GM12865 (cell line): ENCODE results near the gene SLC22A17.

Source experiments
- DNase-seq: peaks from one replicate; pipeline ENCODE4 v3.0.0; 2010; ENCODE audit warnings: low read depth
- H3K4me3 ChIP-seq: 2 replicates; pipeline ENCODE4 v1.5.1; 2011; ENCODE audit warnings: mild to moderate bottlenecking, low read depth, low read length, control low read depth
- TF ChIP-seq, protein P1 (sequence below): IDR thresholded peaks from 2 replicates; pipeline ENCODE4 v1.5.1; 2011; ENCODE audit warnings: low read length, control low read depth, low read depth, inconsistent platforms; ENCODE audit not compliant: insufficient read depth; ENCODE audit errors: missing control alignments

Gene SLC22A17

DNA sequence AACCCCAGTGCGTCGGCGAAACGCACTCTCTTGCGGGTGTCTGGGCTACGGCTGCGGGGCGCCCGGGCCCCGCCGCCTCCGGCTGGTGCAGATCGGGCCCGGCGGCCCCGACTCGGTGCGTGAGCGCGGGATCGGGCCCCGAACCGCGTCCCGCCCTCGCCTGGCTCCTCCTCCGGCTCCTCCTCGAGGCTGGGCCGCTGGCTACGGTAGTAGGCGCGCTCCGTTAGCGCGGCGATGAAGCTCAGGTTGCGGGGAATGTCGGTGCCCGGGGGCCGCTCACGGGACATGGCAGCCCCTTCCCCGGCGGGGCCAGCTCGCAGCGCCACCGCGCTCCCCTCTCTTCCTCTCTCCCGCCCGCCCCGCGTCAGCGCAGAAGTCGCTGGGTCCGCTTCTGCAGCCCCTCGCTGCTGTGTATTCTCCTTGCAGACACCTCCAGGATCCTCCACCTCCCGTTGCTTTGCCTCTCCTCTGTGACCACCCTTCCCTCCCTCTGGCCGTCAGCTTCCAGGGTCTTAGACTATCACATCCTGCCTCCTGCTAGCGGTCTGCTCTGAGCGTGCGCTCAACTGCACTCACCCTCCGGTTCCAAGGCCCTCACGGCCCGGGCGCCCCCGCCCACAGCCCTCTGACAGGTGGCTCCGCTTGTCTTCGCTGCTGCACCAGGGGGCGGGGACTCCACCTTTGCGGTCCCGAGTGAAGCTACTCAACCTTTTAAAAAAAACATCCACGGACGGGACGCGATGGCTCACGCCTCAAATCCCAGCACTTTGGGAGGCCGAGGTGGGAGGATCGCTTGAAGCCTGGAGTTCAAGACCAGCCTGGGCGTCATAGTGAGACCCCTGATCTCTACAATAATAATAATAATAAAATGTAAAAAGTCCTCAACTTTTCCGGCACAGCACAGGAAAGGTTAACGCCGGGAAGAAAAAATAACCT, 50.1 kb downstream of the SLC22A17 start, which contains the start of gene PPP1R3E:
Gene PPP1R3E (minus strand): TSS at position 570 of the 936 bp plus-strand sequence. CDS start 283 bp downstream, at position 287.
- TF ChIP-seq, protein P1, sequence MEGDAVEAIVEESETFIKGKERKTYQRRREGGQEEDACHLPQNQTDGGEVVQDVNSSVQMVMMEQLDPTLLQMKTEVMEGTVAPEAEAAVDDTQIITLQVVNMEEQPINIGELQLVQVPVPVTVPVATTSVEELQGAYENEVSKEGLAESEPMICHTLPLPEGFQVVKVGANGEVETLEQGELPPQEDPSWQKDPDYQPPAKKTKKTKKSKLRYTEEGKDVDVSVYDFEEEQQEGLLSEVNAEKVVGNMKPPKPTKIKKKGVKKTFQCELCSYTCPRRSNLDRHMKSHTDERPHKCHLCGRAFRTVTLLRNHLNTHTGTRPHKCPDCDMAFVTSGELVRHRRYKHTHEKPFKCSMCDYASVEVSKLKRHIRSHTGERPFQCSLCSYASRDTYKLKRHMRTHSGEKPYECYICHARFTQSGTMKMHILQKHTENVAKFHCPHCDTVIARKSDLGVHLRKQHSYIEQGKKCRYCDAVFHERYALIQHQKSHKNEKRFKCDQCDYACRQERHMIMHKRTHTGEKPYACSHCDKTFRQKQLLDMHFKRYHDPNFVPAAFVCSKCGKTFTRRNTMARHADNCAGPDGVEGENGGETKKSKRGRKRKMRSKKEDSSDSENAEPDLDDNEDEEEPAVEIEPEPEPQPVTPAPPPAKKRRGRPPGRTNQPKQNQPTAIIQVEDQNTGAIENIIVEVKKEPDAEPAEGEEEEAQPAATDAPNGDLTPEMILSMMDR = no peak
- peak within 1 kb of the TSS; percentile 89 for H3K4me3 ChIP-seq
- peak; percentile 92 for DNase-seq

DNA sequence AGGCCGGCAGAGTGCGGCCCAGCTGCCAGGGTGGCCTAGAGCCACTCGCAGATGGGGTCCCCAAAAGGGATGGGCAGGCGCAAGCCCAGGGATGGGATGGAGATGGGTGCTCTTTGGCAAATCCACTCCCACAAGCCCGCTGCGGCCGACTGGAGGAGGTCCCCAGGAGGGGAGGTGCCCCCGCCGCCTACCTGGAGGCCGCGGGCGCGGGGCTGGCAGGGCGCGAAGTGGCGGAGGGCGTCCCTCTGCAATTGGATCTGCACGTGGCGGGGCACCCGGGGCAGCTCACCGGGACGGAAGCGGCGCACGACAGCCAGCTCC, 50.8 kb downstream of the SLC22A17 start:
- peak overlapping the region; percentile 89 for H3K4me3 ChIP-seq
- TF ChIP-seq, protein P1 = no peak
- no peak for DNase-seq

GRCh38 chr14:23301288-23301968, 51.3 kb downstream of the SLC22A17 start:
- H3K4me3 ChIP-seq = peak overlapping the region; percentile 89
- TF ChIP-seq, protein P1 = peak; percentile 75
- peak; percentile 100 for DNase-seq

GRCh38 chr14:23300687-23301223, 51.9 kb downstream of the SLC22A17 start:
- TF ChIP-seq, protein P1 = no peak
- no peak for DNase-seq
- peak overlapping the region; percentile 89 for H3K4me3 ChIP-seq

DNA sequence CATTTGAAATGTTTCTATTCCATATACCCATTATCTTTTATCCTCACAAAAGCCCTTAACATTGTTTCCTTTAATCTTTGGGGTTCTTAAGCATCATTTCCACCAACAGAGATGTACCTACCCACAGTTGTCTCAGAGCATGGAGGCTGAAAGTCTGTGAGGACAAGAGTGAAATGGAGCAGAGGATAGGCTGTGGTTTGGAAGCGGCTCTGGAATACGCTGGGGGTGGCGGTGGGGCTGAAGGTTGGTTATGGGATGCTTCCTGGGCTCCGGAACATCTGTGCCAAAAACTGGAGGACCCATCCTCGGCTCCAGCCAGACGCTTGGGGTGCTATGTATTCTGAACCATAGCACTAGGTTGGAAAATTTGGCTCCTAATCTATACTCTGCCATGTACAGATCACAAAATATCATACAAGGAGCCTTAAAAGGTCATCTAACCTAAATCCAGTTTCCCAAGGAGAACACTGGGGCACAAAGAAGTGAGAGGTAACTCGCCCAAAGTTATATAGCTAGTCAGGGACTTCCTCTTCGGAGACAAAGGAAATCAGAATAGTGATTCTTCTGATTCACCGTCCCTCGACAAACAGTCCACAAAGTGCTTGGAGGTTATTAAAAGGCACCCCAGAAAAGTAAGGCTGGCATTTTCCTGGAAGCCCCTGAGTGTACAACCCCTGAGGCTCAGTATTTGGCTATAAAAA, 52.6 kb downstream of the SLC22A17 start:
- H3K4me3 ChIP-seq = peak overlapping the region; percentile 89
- DNase-seq = no peak
- TF ChIP-seq, protein P1 = no peak

- DNase-seq = peak; percentile 60
- peak overlapping the region; percentile 89; the same call in 1 of the 2 replicates for H3K4me3 ChIP-seq
- TF ChIP-seq, protein P1 = peak; percentile 23
Measured at GRCh38 chr14:23299211-23299957, 53.3 kb downstream of the SLC22A17 start.
